Measurements from ENCODE around the gene FAF1. TPM values are rescaled to one million over a fixed set of nuclear protein-coding genes. Genes with fewer than 3 reads are reported as not detected.

FAF1 gene
- total and polyA plus RNA-seq, 2 donors (not counting 3 experiments of a cell fraction or from before 2014, with no cell fraction given): 9.0 to 57.6 TPM

- H4K20me1 ChIP-seq (replicated peaks; ENCODE audit: control insufficient read depth, extremely low read depth, insufficient read depth, low read length): no peaks in the 10 kb centered on the region
- no peak overlapping the region for H3K4me2 ChIP-seq (ENCODE audit: insufficient read depth, low read length)
- no peak for DNase-seq (ENCODE audit: low read depth, low spot score)
- H3K27me3 ChIP-seq (ENCODE audit: control insufficient read depth in 2 of 2, insufficient read depth in 2 of 2, low read length in 2 of 2): no peaks in the 10 kb centered on the region
- no peak overlapping the region for H3K4me3 ChIP-seq (replicated peaks in 1 of 3; ENCODE audit: insufficient read depth in 1 of 3, low read depth in 1 of 3, low read length in 3 of 3)
- CTCF ChIA-PET: interaction anchor here (1.2 kb wide), 1 partner anchor 38 kb away, joined by 5 read pairs; no protein-coding TSS in a partner anchor
- intact Hi-C loops (cut with micrococcal nuclease) (no loop called here), dilution Hi-C loops (cut with MboI; ENCODE audit: extremely low pct_ligation_motif_present, low sequenced_read_pairs) (no loop called here)
- no peak for FAIRE-seq
- H2AFZ ChIP-seq (ENCODE audit: low read depth, low read length): no peak overlapping the region
- no peak overlapping the region for H3K27ac ChIP-seq (ENCODE audit: insufficient read depth, low read depth, low read length)
- H3K9me3 ChIP-seq (replicated peaks; ENCODE audit: control insufficient read depth, insufficient read depth, low read length): no peaks in the 10 kb centered on the region
- no peak overlapping the region for H3K9ac ChIP-seq (replicated peaks; ENCODE audit: extremely low read depth, insufficient read depth, low read length)
- POLR2A ChIA-PET: no interaction called here
- no peaks in the 10 kb centered on the region for H3K9me1 ChIP-seq (replicated peaks; ENCODE audit: control insufficient read depth, extremely low read depth, insufficient read depth, low read length)
- no TSS peak for BruUV-seq (replicated peaks)
- no peaks in the 10 kb centered on the region for H3K4me1 ChIP-seq (ENCODE audit: control insufficient read depth, extremely low read depth, insufficient read depth, low read length)
- H3K36me3 ChIP-seq (ENCODE audit: control insufficient read depth in 2 of 2, extremely low read depth in 1 of 2, insufficient read depth in 2 of 2, low read length in 2 of 2): no peaks in the 10 kb centered on the region
- no peaks in the 10 kb centered on the region for H3K79me2 ChIP-seq (ENCODE audit: control insufficient read depth, insufficient read depth, low read length)
- TF ChIP-seq POLR2A (IDR thresholded peaks at IDR 0.05; ENCODE audit: low read depth, low read length): no peak
Measured at GRCh38 chr1:50658459-50659076, 301.5 kb downstream of the FAF1 start.

- CTCF ChIA-PET: no interaction called here
- no peaks in the 10 kb centered on the region for H3K9me1 ChIP-seq (replicated peaks; ENCODE audit: control insufficient read depth, extremely low read depth, insufficient read depth, low read length)
Measured at GRCh38 chr1:50656931-50657330, 303.1 kb downstream of the FAF1 start.

More at GRCh38 chr1:50656931-50657330, 303.1 kb downstream of the FAF1 start:
- FAIRE-seq (no peak), DNase-seq (ENCODE audit: low read depth, low spot score) (no peak)
- H4K20me1 ChIP-seq (replicated peaks; ENCODE audit: control insufficient read depth, extremely low read depth, insufficient read depth, low read length): no peaks in the 10 kb centered on the region
- no peaks in the 10 kb centered on the region for H3K9me3 ChIP-seq (replicated peaks; ENCODE audit: control insufficient read depth, insufficient read depth, low read length)
- dilution Hi-C loops (cut with MboI; ENCODE audit: extremely low pct_ligation_motif_present, low sequenced_read_pairs) (no loop called here), intact Hi-C loops (cut with micrococcal nuclease) (no loop called here)
- no peak overlapping the region for H2AFZ ChIP-seq (ENCODE audit: low read depth, low read length)
- TF ChIP-seq EZH2 (IDR thresholded peaks at IDR 0.05; ENCODE audit: borderline replicate concordance, low read depth, low read length, severe bottlenecking): no peak
- TF ChIP-seq POLR2AphosphoS5 (IDR thresholded peaks at IDR 0.05; ENCODE audit: insufficient read depth, low read depth, low read length): no peak
- no peak for TF ChIP-seq MYC (IDR thresholded peaks at IDR 0.05; ENCODE audit: low read depth, low read length)
- TF ChIP-seq MAX (IDR thresholded peaks at IDR 0.05; ENCODE audit: insufficient read depth, insufficient read length): no peak
- TF ChIP-seq JUN (IDR thresholded peaks at IDR 0.05; ENCODE audit: borderline replicate concordance, insufficient read depth, insufficient read length, low read depth): no peak
- TF ChIP-seq POLR2A (IDR thresholded peaks at IDR 0.05; ENCODE audit: low read depth, low read length): no peak
- TF ChIP-seq FOS (IDR thresholded peaks at IDR 0.05; ENCODE audit: borderline replicate concordance, insufficient read depth, low read length): no peak
- no peak for TF ChIP-seq CTCF (IDR thresholded peaks at IDR 0.05; ENCODE audit: extremely low read depth in 1 of 2, insufficient read depth in 1 of 2, low read depth in 1 of 2, low read length in 2 of 2)
- TF ChIP-seq GATA2 (IDR thresholded peaks at IDR 0.05; ENCODE audit: insufficient read depth, insufficient read length, low read depth, low read length): no peak
- no peak overlapping the region for H3K4me2 ChIP-seq (ENCODE audit: insufficient read depth, low read length)
- H3K9ac ChIP-seq (replicated peaks; ENCODE audit: extremely low read depth, insufficient read depth, low read length): no peak overlapping the region
- no peaks in the 10 kb centered on the region for H3K79me2 ChIP-seq (ENCODE audit: control insufficient read depth, insufficient read depth, low read length)
- no peaks in the 10 kb centered on the region for H3K4me1 ChIP-seq (ENCODE audit: control insufficient read depth, extremely low read depth, insufficient read depth, low read length)
- POLR2A ChIA-PET: no interaction called here
- no TSS peak for BruUV-seq (replicated peaks)
- no peaks in the 10 kb centered on the region for H3K36me3 ChIP-seq (ENCODE audit: control insufficient read depth in 2 of 2, extremely low read depth in 1 of 2, insufficient read depth in 2 of 2, low read length in 2 of 2)
- H3K27ac ChIP-seq (ENCODE audit: insufficient read depth, low read depth, low read length): no peak overlapping the region
- no peak overlapping the region for H3K4me3 ChIP-seq (replicated peaks in 1 of 3; ENCODE audit: insufficient read depth in 1 of 3, low read depth in 1 of 3, low read length in 3 of 3)
- no peaks in the 10 kb centered on the region for H3K27me3 ChIP-seq (ENCODE audit: control insufficient read depth in 2 of 2, insufficient read depth in 2 of 2, low read length in 2 of 2)
